Measurements from ENCODE around the gene WWC2.
"Not testable (repeated sequence)": the region's sequence is repeated elsewhere in the genome, so short reads cannot be mapped to it uniquely, and the experiment has no call there.

DNA sequence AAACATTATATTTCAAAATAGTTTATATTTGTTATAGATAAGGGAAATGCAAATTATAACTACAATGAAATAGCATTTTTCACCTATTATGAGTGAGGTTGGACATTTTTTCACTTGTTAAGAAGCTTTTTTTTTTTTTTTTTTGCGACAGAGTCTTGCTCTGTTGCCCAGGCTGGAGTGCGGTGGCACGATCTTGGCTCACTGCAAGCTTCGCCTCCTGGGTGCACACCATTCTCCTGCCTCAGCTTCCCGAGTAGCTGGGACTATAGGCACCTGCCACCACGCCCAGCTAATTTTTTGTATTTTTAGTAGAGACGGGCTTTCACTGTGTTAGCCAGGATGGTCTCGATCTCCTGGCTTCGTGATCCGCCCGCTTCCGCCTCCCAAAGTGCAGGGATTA lies 22.6 kb downstream of the WWC2 start:
- TF ChIP-seq, protein P1, sequence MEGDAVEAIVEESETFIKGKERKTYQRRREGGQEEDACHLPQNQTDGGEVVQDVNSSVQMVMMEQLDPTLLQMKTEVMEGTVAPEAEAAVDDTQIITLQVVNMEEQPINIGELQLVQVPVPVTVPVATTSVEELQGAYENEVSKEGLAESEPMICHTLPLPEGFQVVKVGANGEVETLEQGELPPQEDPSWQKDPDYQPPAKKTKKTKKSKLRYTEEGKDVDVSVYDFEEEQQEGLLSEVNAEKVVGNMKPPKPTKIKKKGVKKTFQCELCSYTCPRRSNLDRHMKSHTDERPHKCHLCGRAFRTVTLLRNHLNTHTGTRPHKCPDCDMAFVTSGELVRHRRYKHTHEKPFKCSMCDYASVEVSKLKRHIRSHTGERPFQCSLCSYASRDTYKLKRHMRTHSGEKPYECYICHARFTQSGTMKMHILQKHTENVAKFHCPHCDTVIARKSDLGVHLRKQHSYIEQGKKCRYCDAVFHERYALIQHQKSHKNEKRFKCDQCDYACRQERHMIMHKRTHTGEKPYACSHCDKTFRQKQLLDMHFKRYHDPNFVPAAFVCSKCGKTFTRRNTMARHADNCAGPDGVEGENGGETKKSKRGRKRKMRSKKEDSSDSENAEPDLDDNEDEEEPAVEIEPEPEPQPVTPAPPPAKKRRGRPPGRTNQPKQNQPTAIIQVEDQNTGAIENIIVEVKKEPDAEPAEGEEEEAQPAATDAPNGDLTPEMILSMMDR (conservative IDR thresholded peaks at IDR 0.05; ENCODE audit: low read length) = not testable (repeated sequence)
- TF ChIP-seq EZH2phosphoT487 (IDR thresholded peaks at IDR 0.05; ENCODE audit: borderline replicate concordance) = not testable (repeated sequence)

Measured in Loucy (cell line).